Activated CD4-positive, alpha-beta T cell treated with anti-CD3 and anti-CD28 coated beads for 36 hours (primary cell): Measurements from ENCODE around the gene PRKG1. TPM values are rescaled to one million over a fixed set of nuclear protein-coding genes. Genes with fewer than 3 reads are reported as not detected.

Source experiments
- ATAC-seq: fragments of 200-7000 bp; cut with Tn5 transposase; one replicate; pipeline ENCODE4 v1.10.0; 2021; ENCODE audit warnings: mild to moderate bottlenecking, moderate library complexity
- CTCF ChIA-PET: fragments of 350-600 bp; sonication (Branson Sonifier 250); formaldehyde crosslinking; loops from one replicate; lab custom pipeline; 2021; ENCODE audit warnings: antibody characterized with exemption; lab: Charles Lee
- POLR2A ChIA-PET: fragments of 350-600 bp; sonication (Branson Sonifier 250); formaldehyde crosslinking; loops from one replicate; lab custom pipeline; 2021; ENCODE audit warnings: antibody characterized with exemption, inconsistent platforms; lab: Charles Lee
- DNase-seq: peaks from one replicate; pipeline ENCODE4 v3.0.0-alpha.2; 2020
- H3K27ac Mint-ChIP-seq: one replicate; pipeline ENCODE4 v1.8.0; 2021; ENCODE audit warnings: mixed read lengths
- H3K27me3 Mint-ChIP-seq: one replicate; pipeline ENCODE4 v1.8.0; 2021; ENCODE audit warnings: mixed read lengths
- H3K36me3 Mint-ChIP-seq: one replicate; pipeline ENCODE4 v1.8.0; 2021; ENCODE audit warnings: low read depth, mixed read lengths
- H3K4me1 Mint-ChIP-seq: one replicate; pipeline ENCODE4 v1.8.0; 2021; ENCODE audit warnings: mixed read lengths
- H3K4me3 Mint-ChIP-seq: one replicate; pipeline ENCODE4 v1.8.0; 2021; ENCODE audit warnings: mild to moderate bottlenecking, moderate library complexity, mixed read lengths
- H3K9me3 Mint-ChIP-seq: one replicate; pipeline ENCODE4 v1.8.0; 2021; ENCODE audit warnings: low read depth, mixed read lengths
- intact Hi-C, 2 experiments: fragments of 100-400 bp; cut with DNase I in 1 of 2; cut with micrococcal nuclease in 1 of 2; formaldehyde crosslinking; loops; one replicate each; pipeline versions ENCODE4 v1.14.2 to v1.15.1; 2022 to 2024; cut with DNase I, micrococcal nuclease
- total RNA-seq, 2 experiments: library from RNA; stranded (reverse); gene quantifications; one replicate each; pipeline ENCODE4 v1.2.3, GENCODE V29; 2021

Gene PRKG1
- total RNA-seq, 2 experiments from 2014 or later, result not detected

DNA sequence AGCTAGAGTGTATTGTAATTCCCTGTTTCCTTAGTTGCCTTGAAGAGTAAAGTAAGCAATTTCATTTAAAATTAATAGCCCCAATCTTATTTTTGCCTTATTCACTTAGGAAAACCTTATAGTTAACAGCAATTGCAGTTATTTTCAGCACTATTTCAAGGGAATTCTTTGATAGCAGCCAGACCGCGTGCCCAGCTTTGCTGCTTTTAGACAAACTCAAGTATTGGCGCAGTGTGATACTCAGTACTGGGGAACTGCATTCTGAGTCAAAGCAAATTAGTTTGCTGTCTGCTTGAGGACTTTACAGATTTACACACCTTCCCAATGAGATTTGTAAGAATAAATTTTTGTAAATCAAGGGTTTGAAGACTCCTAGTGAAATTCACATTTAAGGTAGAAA is 21.2 kb downstream of the PRKG1 start:
- Mint-ChIP-seq H3K9me3 (no peaks in the 10 kb centered on the region), H3K27ac (no peak overlapping the region), H3K4me3 (no peak overlapping the region), H3K27me3 (no peaks in the 10 kb centered on the region), H3K4me1 (no peaks in the 10 kb centered on the region), H3K36me3 (no peaks in the 10 kb centered on the region)
- CTCF ChIA-PET, result interaction anchor here (0.7 kb wide), 1 partner anchor 482 kb away, joined by 3 read pairs; no protein-coding TSS in a partner anchor
- ATAC-seq (no peak), DNase-seq (no peak)
- intact Hi-C loops, result no loop called here
- POLR2A ChIA-PET, result no interaction called here

DNA sequence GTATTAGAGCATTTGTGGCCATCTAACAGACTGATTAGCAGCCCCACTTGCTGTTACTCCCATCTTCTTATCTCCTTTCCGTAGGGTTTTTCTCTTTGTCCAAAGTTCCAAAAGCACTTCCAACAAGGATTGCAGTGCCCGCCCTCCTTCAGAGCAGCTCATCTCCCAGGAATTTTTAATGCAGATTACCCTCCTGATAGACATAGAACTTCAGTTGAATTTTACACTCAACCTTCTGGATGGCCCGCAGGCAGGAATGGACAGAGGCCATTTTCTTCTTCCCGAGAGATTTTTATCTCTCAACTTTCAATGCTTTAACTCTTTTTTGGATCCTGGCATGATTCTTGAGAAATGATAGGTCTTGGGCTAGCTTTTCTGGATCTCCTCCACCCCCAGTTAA is 23.3 kb downstream of the PRKG1 start:
- intact Hi-C loops, result no loop called here
- Mint-ChIP-seq H3K27me3 (no peaks in the 10 kb centered on the region), H3K4me1 (no peaks in the 10 kb centered on the region), H3K4me3 (no peak overlapping the region), H3K27ac (no peak overlapping the region), H3K36me3 (no peaks in the 10 kb centered on the region), H3K9me3 (no peaks in the 10 kb centered on the region)
- CTCF ChIA-PET, result no interaction called here
- no peak for ATAC-seq
- no peak for DNase-seq
- POLR2A ChIA-PET, result no interaction called here

DNA sequence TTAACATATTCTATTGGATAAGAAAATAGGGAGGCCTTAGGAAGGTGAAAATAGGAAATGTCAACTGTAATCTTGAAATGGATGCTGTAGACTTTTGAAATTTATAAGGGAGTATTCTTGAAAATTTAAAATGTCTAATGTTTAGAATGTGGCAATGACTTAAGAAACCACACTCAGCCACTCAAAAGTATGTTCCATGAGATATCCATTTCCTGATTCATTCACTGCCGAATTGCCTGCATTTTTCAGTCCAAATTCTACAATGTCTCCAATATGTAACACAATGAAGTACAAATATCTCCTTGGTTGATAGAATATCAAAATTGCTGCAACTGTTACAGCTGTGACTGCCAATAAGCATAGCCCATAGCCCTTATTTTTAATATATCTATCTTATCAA is 25.9 kb downstream of the PRKG1 start:
- Mint-ChIP-seq H3K27ac (no peak overlapping the region), H3K4me1 (no peaks in the 10 kb centered on the region), H3K9me3 (no peaks in the 10 kb centered on the region), H3K36me3 (no peaks in the 10 kb centered on the region), H3K4me3 (no peak overlapping the region), H3K27me3 (peaks cover 3% of the 10 kb centered on the region)
- CTCF ChIA-PET, result no interaction called here
- intact Hi-C loops, result no loop called here
- DNase-seq, result no peak
- ATAC-seq, result no peak
- POLR2A ChIA-PET, result no interaction called here

DNA sequence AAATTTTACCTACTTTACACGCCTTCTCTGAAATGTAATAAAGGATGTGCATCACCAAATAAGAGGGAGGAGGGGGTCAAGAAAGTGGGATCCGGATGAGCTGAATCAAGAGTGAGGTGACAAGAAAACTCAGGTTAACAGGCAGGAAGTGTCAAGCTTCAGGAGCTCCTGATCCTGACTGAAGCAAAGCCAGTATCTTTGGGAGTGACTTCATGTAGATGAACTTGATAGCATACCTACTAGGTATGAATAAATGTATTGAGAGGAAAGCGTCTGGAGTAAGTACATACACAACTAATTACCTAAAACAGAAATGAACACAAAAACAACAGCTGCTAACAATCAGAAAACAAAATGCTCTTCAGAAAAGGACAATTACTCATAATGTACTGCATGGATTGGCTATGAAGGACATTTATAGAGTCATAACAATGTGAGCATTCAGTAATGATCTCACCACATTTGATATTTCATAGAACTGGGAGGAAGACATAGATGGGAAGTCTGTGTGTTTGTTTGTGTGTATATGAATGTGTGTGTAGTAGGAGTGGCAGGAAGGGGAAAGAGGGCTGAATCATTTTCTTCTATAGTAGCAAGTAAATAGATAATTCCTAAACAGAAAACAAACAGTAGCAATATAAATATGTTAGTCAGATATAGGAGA is 29.4 kb downstream of the PRKG1 start:
- CTCF ChIA-PET, result interaction anchor here (0.6 kb wide), 1 partner anchor 856 kb away, joined by 3 read pairs; no protein-coding TSS in a partner anchor
- H3K36me3 Mint-ChIP-seq, result no peaks in the 10 kb centered on the region
- H3K27me3 Mint-ChIP-seq, result peaks cover 7% of the 10 kb centered on the region
- intact Hi-C loops, result no loop called here
- H3K27ac Mint-ChIP-seq, result no peak overlapping the region
- no peak for ATAC-seq
- DNase-seq, result no peak
- no peaks in the 10 kb centered on the region for H3K4me1 Mint-ChIP-seq
- no peak overlapping the region for H3K4me3 Mint-ChIP-seq
- POLR2A ChIA-PET, result no interaction called here
- H3K9me3 Mint-ChIP-seq, result no peaks in the 10 kb centered on the region

DNA sequence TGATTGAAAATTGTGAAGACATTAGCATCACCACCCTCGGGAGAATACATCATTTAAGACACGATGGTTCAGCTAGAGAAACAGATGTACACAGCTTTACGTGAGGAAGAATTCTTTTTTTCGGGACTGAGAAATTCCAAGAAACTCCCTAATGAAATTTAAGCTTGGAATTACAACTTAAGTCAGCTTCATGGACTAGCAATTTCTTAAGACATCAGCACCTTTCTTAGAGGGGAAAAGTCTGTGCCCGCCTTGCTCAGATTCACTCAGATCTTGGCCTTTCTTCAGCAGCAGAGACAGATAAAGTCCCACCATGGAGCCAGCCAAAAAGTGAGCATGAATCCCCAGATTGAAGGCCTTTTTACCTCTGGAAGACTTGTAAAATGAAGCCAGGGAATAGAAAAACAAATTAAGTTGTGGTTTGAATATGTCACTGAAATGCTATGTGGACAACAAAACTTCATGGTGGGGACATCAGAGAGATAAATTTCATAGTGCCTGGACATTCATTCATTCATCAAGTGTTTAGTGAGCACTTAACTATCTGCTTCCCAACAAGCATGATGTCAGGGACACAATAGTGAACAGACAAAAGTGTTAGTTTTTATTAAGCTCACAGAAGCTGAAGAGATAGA is 32.1 kb downstream of the PRKG1 start:
- DNase-seq (no peak), ATAC-seq (no peak)
- intact Hi-C loops, result no loop called here
- Mint-ChIP-seq H3K4me1 (no peaks in the 10 kb centered on the region), H3K27me3 (peaks cover 7% of the 10 kb centered on the region), H3K9me3 (no peaks in the 10 kb centered on the region), H3K36me3 (no peaks in the 10 kb centered on the region), H3K4me3 (no peak overlapping the region), H3K27ac (no peak overlapping the region)
- ChIA-PET POLR2A (no interaction called here), CTCF (no interaction called here)

- H3K9me3 Mint-ChIP-seq, result no peaks in the 10 kb centered on the region
- no peak overlapping the region for H3K27ac Mint-ChIP-seq
- ChIA-PET POLR2A (no interaction called here), CTCF (no interaction called here)
- H3K4me1 Mint-ChIP-seq, result no peaks in the 10 kb centered on the region
- no peaks in the 10 kb centered on the region for H3K36me3 Mint-ChIP-seq
- intact Hi-C loops, result no loop called here
- no peak for DNase-seq
- H3K27me3 Mint-ChIP-seq, result peaks cover 7% of the 10 kb centered on the region
- no peak overlapping the region for H3K4me3 Mint-ChIP-seq
- ATAC-seq, result no peak
Observed at GRCh38 chr10:51108406-51108805, 34.1 kb downstream of the PRKG1 start.

DNA sequence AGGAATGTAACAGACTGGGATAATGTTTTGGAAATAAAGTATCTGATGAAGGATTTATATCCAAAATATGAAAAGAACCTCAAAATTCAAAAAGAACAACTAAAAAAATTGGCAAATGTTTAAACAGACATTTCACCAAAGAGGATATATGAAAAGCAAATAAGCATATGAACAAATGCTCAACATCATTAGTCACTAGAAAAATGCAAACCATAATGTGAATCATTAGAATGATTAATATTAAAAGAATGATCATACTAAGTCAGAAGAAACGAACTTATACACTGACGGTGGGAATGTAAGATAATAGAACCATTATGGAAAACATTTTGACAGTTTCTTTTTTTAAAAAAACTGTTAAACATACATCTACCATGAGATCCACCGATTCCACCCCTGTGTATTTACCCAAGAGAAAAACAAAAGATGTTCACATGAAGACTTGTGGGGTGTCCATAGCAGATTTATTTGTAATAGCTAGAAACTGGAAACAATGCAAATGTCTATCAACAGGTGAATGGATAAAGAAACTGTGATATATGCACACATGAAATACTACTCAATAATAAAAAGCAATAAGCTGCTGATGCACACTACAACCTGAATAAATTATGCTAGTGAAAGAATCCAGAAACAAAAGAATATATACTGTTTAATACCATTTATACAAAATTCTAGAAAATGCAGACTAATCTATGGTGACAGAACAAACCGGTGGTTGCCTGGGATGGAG is 35.7 kb downstream of the PRKG1 start:
- H3K36me3 Mint-ChIP-seq, result no peaks in the 10 kb centered on the region
- intact Hi-C loops, result no loop called here
- no peak overlapping the region for H3K27ac Mint-ChIP-seq
- no peaks in the 10 kb centered on the region for H3K9me3 Mint-ChIP-seq
- peaks cover 3% of the 10 kb centered on the region for H3K27me3 Mint-ChIP-seq
- no peak for ATAC-seq
- ChIA-PET CTCF (interaction anchor here (1.2 kb wide), 1 partner anchor 58 kb away, joined by 3 read pairs; no protein-coding TSS in a partner anchor), POLR2A (no interaction called here)
- no peaks in the 10 kb centered on the region for H3K4me1 Mint-ChIP-seq
- no peak for DNase-seq
- H3K4me3 Mint-ChIP-seq, result no peak overlapping the region

DNA sequence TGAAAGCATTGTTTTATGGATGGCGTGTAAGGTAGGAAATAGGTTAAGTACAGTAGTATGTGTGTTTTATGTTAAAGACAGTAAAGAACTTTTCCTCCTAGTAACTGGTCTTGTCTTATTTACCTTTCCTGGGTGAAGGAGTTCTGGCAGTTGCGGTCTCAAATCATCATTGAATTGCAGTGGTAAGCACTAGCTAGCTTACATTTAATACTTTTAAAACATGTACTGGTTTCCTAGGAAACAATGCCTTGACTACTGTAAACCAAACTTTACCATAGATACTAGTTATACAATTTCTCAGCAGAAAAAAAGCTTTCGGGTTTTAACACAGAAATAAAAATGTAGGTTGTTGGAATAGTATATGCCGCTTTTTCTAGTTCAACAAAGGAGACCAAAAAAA is 37.7 kb downstream of the PRKG1 start:
- no peaks in the 10 kb centered on the region for H3K4me1 Mint-ChIP-seq
- no peaks in the 10 kb centered on the region for H3K9me3 Mint-ChIP-seq
- DNase-seq (no peak), ATAC-seq (no peak)
- POLR2A ChIA-PET, result no interaction called here
- H3K27me3 Mint-ChIP-seq, result peaks cover 1% of the 10 kb centered on the region
- CTCF ChIA-PET, result no interaction called here
- H3K4me3 Mint-ChIP-seq, result no peak overlapping the region
- H3K36me3 Mint-ChIP-seq, result no peaks in the 10 kb centered on the region
- no peak overlapping the region for H3K27ac Mint-ChIP-seq
- intact Hi-C loops, result no loop called here

DNA sequence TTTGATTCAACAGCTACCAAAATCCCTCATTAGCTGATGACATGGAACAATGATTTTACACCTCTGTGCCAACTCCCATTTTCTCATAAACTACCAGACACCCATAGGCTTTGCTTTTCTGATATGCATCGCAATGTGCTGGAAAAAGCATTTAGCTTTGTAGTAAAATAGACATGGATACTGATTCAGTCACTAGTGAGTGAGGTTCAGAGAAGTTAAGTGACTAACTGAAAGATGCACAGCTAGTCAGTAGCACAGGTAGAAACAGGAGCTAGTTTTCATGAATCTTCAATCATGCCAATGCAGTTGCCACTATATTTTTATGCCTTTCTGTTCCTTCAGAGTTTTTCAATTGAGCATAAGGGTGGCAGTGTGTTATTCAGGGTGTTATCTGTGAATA is 38.7 kb downstream of the PRKG1 start:
- H3K27ac Mint-ChIP-seq, result no peak overlapping the region
- H3K36me3 Mint-ChIP-seq, result no peaks in the 10 kb centered on the region
- DNase-seq (no peak), ATAC-seq (no peak)
- intact Hi-C loops, result no loop called here
- H3K4me3 Mint-ChIP-seq, result no peak overlapping the region
- H3K9me3 Mint-ChIP-seq, result no peaks in the 10 kb centered on the region
- H3K4me1 Mint-ChIP-seq, result no peaks in the 10 kb centered on the region
- ChIA-PET CTCF (interaction anchor here (0.6 kb wide), 1 partner anchor 25 kb away, joined by 3 read pairs; no protein-coding TSS in a partner anchor), POLR2A (no interaction called here)
- no peaks in the 10 kb centered on the region for H3K27me3 Mint-ChIP-seq

- Mint-ChIP-seq H3K36me3 (no peaks in the 10 kb centered on the region), H3K4me1 (no peaks in the 10 kb centered on the region), H3K27me3 (no peaks in the 10 kb centered on the region), H3K27ac (no peak overlapping the region), H3K9me3 (no peaks in the 10 kb centered on the region), H3K4me3 (no peak overlapping the region)
- DNase-seq (no peak), ATAC-seq (no peak)
- intact Hi-C loops, result no loop called here
- ChIA-PET CTCF (no interaction called here), POLR2A (no interaction called here)
Observed at GRCh38 chr10:51117053-51117660, 42.9 kb downstream of the PRKG1 start.

DNA sequence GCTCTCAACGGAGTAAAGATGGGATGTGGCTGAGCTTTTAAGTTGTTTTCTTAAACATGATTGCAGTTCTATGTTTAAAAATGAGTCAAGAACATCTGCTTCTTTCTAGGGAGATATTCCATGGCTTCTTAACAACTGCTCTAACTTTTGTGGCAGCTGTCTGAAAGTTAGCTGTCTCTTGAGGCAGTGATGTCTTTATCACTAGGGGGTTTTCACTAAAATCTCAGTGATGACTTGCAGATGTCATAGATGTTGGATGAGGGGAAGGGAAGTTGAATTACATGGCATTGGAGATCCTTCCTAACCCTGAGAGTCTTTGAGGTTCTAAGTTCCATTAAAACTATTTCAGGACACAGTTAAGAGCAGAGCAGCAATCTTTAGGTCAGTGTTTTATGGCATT is 43.5 kb downstream of the PRKG1 start:
- ChIA-PET POLR2A (no interaction called here), CTCF (no interaction called here)
- Mint-ChIP-seq H3K27me3 (no peaks in the 10 kb centered on the region), H3K9me3 (no peaks in the 10 kb centered on the region), H3K36me3 (no peaks in the 10 kb centered on the region), H3K4me3 (no peak overlapping the region), H3K4me1 (no peaks in the 10 kb centered on the region), H3K27ac (no peak overlapping the region)
- intact Hi-C loops, result no loop called here
- DNase-seq (no peak), ATAC-seq (no peak)
